GM21447 (cell line): Measurements from ENCODE around the gene APBA1.

Source experiments
- ATAC-seq: cut with Tn5 transposase; IDR thresholded peaks from one replicate; pipeline ENCODE4 v1.9.1; 2021; ENCODE audit not compliant: unreplicated experiment

Gene APBA1

DNA sequence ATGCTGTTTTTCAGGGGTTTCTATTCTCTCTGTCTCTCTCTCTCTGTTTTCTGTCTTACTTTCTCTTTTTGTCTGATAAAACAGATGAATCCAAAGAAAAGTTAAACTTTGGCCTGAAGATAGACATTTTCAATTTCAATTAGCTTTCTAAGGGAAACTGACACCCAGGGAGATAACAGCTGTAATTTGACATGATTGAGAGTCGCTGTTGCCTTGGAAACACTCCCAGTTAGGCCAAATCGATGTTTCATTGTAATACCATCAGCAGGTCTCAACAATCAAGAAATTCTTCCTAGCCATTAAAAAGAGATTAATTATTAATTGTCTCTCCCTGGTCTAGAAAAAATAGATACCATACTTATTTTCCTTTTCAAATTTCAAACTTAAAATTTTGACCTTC, 294.2 kb downstream of the APBA1 start:
- ATAC-seq: no peak
